ENCODE data around the gene GSTA2.

The GSTA2 gene

DNA sequence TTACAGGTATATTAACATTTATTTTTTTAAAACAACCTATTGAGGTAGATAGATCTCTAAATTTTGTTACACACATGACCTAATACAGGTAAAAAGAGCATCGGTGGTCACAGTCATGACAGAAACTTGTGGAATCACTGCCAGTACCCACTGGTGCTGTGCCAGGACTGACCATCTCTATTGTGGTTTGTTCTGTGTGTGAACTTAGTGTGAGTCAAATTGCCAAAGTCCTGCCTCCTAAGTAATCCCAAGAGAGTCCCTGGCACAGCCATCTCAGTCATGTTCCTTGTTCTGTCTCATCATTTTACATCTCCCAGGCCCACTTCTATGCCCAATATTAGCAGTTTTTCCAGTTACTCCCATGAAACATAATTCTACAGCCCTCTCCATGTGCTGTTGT is 21.4 kb downstream of the GSTA2 start:
- no peak for TF ChIP-seq CTCF (IDR thresholded peaks at IDR 0.05; ENCODE audit: unreplicated experiment in 3 of 3)
- H3K27ac Mint-ChIP-seq = no peak overlapping the region
- H3K9me3 Mint-ChIP-seq = peaks cover 10% of the 10 kb centered on the region
- H3K36me3 Mint-ChIP-seq (ENCODE audit: low read depth) = no peaks in the 10 kb centered on the region
- H3K4me1 Mint-ChIP-seq = no peaks in the 10 kb centered on the region
- H3K4me3 Mint-ChIP-seq = no peak overlapping the region
- H3K27me3 Mint-ChIP-seq (ENCODE audit: low read depth) = no peaks in the 10 kb centered on the region

DNA sequence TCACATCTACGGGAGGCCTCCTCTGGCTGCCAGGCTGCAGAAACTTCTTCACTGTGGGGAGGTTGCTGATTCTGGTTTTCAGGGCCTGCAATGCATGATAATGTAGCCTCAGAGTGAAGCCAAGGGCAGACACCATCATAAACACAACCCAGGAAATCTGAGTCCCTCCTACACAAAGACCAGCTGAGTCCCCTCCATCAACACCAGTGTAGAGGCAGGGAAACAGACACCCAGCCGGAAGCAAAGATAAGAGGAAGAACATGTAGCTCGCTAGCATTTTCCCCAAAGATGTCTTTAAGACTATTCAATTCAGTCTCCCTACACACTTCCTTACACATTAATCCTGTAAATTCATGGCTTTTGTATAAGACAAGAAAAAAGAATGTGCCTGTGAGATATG is 23.6 kb downstream of the GSTA2 start:
- H3K4me1 Mint-ChIP-seq = no peaks in the 10 kb centered on the region
- H3K9me3 Mint-ChIP-seq = peaks cover 10% of the 10 kb centered on the region
- H3K27me3 Mint-ChIP-seq (ENCODE audit: low read depth) = peaks cover under 1% of the 10 kb centered on the region
- TF ChIP-seq CTCF (IDR thresholded peaks at IDR 0.05; ENCODE audit: unreplicated experiment in 3 of 3) = no peak
- H3K27ac Mint-ChIP-seq = no peak overlapping the region
- H3K4me3 Mint-ChIP-seq = no peak overlapping the region
- H3K36me3 Mint-ChIP-seq (ENCODE audit: low read depth) = no peaks in the 10 kb centered on the region

- Mint-ChIP-seq H3K9me3 (peaks cover 10% of the 10 kb centered on the region), H3K4me1 (no peaks in the 10 kb centered on the region), H3K36me3 (ENCODE audit: low read depth) (no peaks in the 10 kb centered on the region), H3K27ac (no peak overlapping the region), H3K4me3 (no peak overlapping the region), H3K27me3 (ENCODE audit: low read depth) (peaks cover 3% of the 10 kb centered on the region)
- TF ChIP-seq CTCF (IDR thresholded peaks at IDR 0.05; ENCODE audit: unreplicated experiment in 3 of 3) = no peak
Measured at GRCh38 chr6:52739134-52739533, 24.1 kb downstream of the GSTA2 start.

DNA sequence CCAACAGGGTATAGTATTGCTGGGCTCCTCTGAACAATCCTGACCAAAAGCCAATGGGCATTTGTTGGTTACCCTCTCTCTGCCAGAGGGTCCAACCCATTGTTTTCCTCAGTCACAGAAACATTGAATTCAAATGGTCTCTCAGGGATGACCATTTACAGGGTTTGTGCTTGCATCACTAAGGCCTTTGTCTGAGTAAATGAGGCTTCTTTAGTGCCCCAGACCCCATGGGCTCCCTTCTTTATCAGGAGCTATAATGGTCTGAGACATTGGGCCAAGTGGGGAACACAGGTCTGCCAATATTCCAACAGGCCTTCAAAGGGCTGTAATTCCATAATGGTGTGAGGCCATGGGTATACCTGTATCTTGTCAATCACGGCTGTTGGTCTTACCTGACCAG is 27.1 kb downstream of the GSTA2 start:
- Mint-ChIP-seq H3K27me3 (ENCODE audit: low read depth) (peaks cover 3% of the 10 kb centered on the region), H3K4me1 (peaks cover 4% of the 10 kb centered on the region), H3K36me3 (ENCODE audit: low read depth) (no peaks in the 10 kb centered on the region), H3K4me3 (no peak overlapping the region), H3K9me3 (peaks cover 7% of the 10 kb centered on the region), H3K27ac (no peak overlapping the region)
- no peak for TF ChIP-seq CTCF (IDR thresholded peaks at IDR 0.05; ENCODE audit: unreplicated experiment in 3 of 3)

DNA sequence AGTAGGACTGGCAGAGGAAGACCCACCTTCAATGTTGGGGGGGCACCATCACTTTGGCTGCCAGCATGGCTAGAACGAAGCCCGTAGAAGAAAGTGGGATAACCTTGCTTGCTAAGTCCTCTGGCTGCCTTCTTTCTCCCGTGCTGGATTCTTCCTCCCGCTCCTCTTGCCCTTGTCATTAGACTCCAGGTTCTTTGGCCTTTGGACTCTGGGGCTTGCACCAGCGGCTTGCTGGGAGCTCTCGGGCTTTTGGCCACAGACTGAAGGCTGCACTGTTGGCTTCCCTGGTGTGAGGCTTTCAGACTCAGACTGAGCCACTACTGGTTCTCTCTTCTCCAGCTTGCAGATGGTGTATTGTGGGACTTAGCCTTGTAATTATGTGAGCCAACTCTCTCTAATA is 28.2 kb downstream of the GSTA2 start:
- Mint-ChIP-seq H3K27me3 (ENCODE audit: low read depth) (peaks cover 3% of the 10 kb centered on the region), H3K36me3 (ENCODE audit: low read depth) (no peaks in the 10 kb centered on the region), H3K4me3 (no peak overlapping the region), H3K9me3 (peaks cover 6% of the 10 kb centered on the region), H3K4me1 (peaks cover 4% of the 10 kb centered on the region), H3K27ac (no peak overlapping the region)
- TF ChIP-seq CTCF (IDR thresholded peaks at IDR 0.05; ENCODE audit: unreplicated experiment in 3 of 3) = no peak

GRCh38 chr6:52734072-52734471 is 29.2 kb downstream of the GSTA2 start:
- Mint-ChIP-seq H3K27ac (no peak overlapping the region), H3K4me3 (no peak overlapping the region), H3K36me3 (ENCODE audit: low read depth) (no peaks in the 10 kb centered on the region), H3K9me3 (no peaks in the 10 kb centered on the region), H3K4me1 (peaks cover 4% of the 10 kb centered on the region), H3K27me3 (ENCODE audit: low read depth) (peaks cover 3% of the 10 kb centered on the region)
- no peak for TF ChIP-seq CTCF (IDR thresholded peaks at IDR 0.05; ENCODE audit: unreplicated experiment in 3 of 3)

Measured in nephron (organoid).